ENCODE data around the gene PKD2L1.
"Not testable (repeated sequence)": the region's sequence is repeated elsewhere in the genome, so short reads cannot be mapped to it uniquely, and the experiment has no call there.

PKD2L1 gene

DNA sequence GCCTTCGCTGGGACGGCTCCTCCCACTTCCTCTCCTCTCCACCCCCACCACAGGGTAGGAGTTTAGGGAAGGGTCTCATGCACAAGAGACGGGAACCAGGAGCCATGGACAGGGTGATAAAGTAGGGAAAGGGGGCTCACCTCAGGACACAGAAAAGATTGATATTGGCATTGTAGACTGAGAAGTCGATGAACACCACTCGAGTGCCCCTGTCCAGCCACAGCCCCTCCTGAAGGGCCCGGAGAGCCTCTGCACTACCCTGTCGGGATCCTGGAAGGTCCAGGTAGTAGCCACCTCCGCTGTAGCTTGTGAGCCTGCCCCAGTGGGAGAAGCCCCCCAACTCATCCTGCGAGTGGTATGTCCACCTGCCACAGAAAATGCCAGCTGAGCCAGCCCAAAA is 32.8 kb downstream of the PKD2L1 start:
- CTCF ChIA-PET: interaction anchor here (1.7 kb wide), 1 partner anchor 8 kb away, joined by 3 read pairs; no protein-coding TSS in a partner anchor
- peaks cover 0 to 20% (median 15%) of the 10 kb centered on the region in 5 experiments for H3K27me3 ChIP-seq (replicated peaks in 2 of 5; ENCODE audit: control insufficient read depth in 4 of 5, insufficient read depth in 5 of 5, low read length in 4 of 5)
- no peaks in the 10 kb centered on the region for H3K36me3 ChIP-seq (ENCODE audit: control insufficient read depth in 4 of 4, insufficient read depth in 4 of 4, low read length in 3 of 4)
- H3K4me1 ChIP-seq (ENCODE audit: control extremely low read depth in 1 of 4, control insufficient read depth in 4 of 4, insufficient read depth in 4 of 4, low read length in 3 of 4): no peaks in the 10 kb centered on the region
- 89% methylated on average over 6 of the region's 9 CpGs for WGBS (ENCODE audit: insufficient coverage)
- no peak for DNase-seq
- POLR2A ChIA-PET: interaction anchor here (0.5 kb wide), 1 partner anchor 44 kb away, joined by 5 read pairs; no protein-coding TSS in a partner anchor
- no peaks in the 10 kb centered on the region for H3K9me3 ChIP-seq (ENCODE audit: control extremely low read depth in 1 of 5, control insufficient read depth in 4 of 5, insufficient read depth in 2 of 5, low read depth in 1 of 5, low read length in 4 of 5)
- H3K4me3 ChIP-seq (ENCODE audit: control insufficient read depth in 1 of 7, extremely low read depth in 1 of 7, insufficient read depth in 4 of 7, low read depth in 2 of 7, low read length in 6 of 7): no peak overlapping the region
- H3K27ac ChIP-seq (ENCODE audit: insufficient read depth in 1 of 2, low read depth in 1 of 2, low read length in 2 of 2, poor library complexity in 1 of 2, severe bottlenecking in 2 of 2): no peak overlapping the region

GRCh38 chr10:100293066-100293465 is 37.0 kb downstream of the PKD2L1 start:
- H3K36me3 ChIP-seq (ENCODE audit: control insufficient read depth in 4 of 4, insufficient read depth in 4 of 4, low read length in 3 of 4): no peaks in the 10 kb centered on the region
- H3K9me3 ChIP-seq (ENCODE audit: control extremely low read depth in 1 of 5, control insufficient read depth in 4 of 5, insufficient read depth in 2 of 5, low read depth in 1 of 5, low read length in 4 of 5): no peaks in the 10 kb centered on the region
- no peak overlapping the region for H3K4me3 ChIP-seq (ENCODE audit: control insufficient read depth in 1 of 7, extremely low read depth in 1 of 7, insufficient read depth in 4 of 7, low read depth in 2 of 7, low read length in 6 of 7)
- no peak overlapping the region for H3K27ac ChIP-seq (ENCODE audit: insufficient read depth in 1 of 2, low read depth in 1 of 2, low read length in 2 of 2, poor library complexity in 1 of 2, severe bottlenecking in 2 of 2)
- ChIA-PET CTCF (no interaction called here), POLR2A (no interaction called here)
- DNase-seq: no peak
- H3K4me1 ChIP-seq (ENCODE audit: control extremely low read depth in 1 of 4, control insufficient read depth in 4 of 4, insufficient read depth in 4 of 4, low read length in 3 of 4): peaks cover 0 to 8% (median 0%) of the 10 kb centered on the region in 4 experiments
- peaks cover 0 to 19% (median 10%) of the 10 kb centered on the region in 5 experiments for H3K27me3 ChIP-seq (replicated peaks in 2 of 5; ENCODE audit: control insufficient read depth in 4 of 5, insufficient read depth in 5 of 5, low read length in 4 of 5)

- WGBS (ENCODE audit: insufficient coverage): 100% methylated on average over 4 of the region's 4 CpGs
- CTCF ChIA-PET: interaction anchor here (0.7 to 1.1 kb wide), 3 partner anchors 11 to 1559 kb away, joined by 3 to 4 read pairs (median 4); no protein-coding TSS in a partner anchor
- H3K9me3 ChIP-seq (ENCODE audit: control extremely low read depth in 1 of 5, control insufficient read depth in 4 of 5, insufficient read depth in 2 of 5, low read depth in 1 of 5, low read length in 4 of 5); H3K4me1 ChIP-seq (ENCODE audit: control extremely low read depth in 1 of 4, control insufficient read depth in 4 of 4, insufficient read depth in 4 of 4, low read length in 3 of 4); POLR2A ChIA-PET; H3K27ac ChIP-seq (ENCODE audit: insufficient read depth in 1 of 2, low read depth in 1 of 2, low read length in 2 of 2, poor library complexity in 1 of 2, severe bottlenecking in 2 of 2); H3K4me3 ChIP-seq (ENCODE audit: control insufficient read depth in 1 of 7, extremely low read depth in 1 of 7, insufficient read depth in 4 of 7, low read depth in 2 of 7, low read length in 6 of 7); DNase-seq; H3K36me3 ChIP-seq (ENCODE audit: control insufficient read depth in 4 of 4, insufficient read depth in 4 of 4, low read length in 3 of 4): not testable (repeated sequence)
- H3K27me3 ChIP-seq (replicated peaks in 2 of 5; ENCODE audit: control insufficient read depth in 4 of 5, insufficient read depth in 5 of 5, low read length in 4 of 5): peaks cover 0 to 17% (median 8%) of the 10 kb centered on the region in 5 experiments
These were observed 37.7 kb downstream of the PKD2L1 start for GRCh38 chr10:100292300-100292699.

DNA sequence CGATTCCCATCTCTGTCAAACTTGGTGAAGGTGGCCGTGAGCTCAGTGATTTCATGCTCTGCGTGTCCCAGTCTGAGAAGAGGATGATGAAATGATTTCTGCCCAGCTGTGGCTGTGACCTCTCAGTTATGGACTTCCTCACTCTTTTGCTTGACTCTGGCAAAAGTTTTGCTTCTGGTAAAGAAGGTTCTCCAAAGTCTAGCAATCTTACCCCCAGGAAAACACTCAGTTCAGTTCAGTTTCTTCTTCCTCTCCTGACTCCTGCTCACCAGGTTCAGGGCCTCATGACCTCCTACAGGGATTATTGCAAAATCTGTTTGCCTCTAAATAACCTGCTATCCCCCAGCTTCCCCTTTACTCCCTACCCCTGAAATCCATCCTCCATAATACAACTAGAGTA is 38.7 kb downstream of the PKD2L1 start:
- ChIA-PET CTCF (interaction anchor here (0.9 to 1.1 kb wide), 3 partner anchors 12 to 47 kb away, joined by 3 to 4 read pairs (median 4); no protein-coding TSS in a partner anchor), POLR2A (no interaction called here)
- Histone ChIP-seq H3K9me3 (ENCODE audit: control extremely low read depth in 1 of 5, control insufficient read depth in 4 of 5, insufficient read depth in 2 of 5, low read depth in 1 of 5, low read length in 4 of 5) (no peaks in the 10 kb centered on the region), H3K27me3 (replicated peaks in 2 of 5; ENCODE audit: control insufficient read depth in 4 of 5, insufficient read depth in 5 of 5, low read length in 4 of 5) (peaks cover 0 to 10% (median 4%) of the 10 kb centered on the region in 5 experiments), H3K27ac (ENCODE audit: insufficient read depth in 1 of 2, low read depth in 1 of 2, low read length in 2 of 2, poor library complexity in 1 of 2, severe bottlenecking in 2 of 2) (no peak overlapping the region), H3K4me3 (ENCODE audit: control insufficient read depth in 1 of 7, extremely low read depth in 1 of 7, insufficient read depth in 4 of 7, low read depth in 2 of 7, low read length in 6 of 7) (no peak overlapping the region), H3K36me3 (ENCODE audit: control insufficient read depth in 4 of 4, insufficient read depth in 4 of 4, low read length in 3 of 4) (no peaks in the 10 kb centered on the region), H3K4me1 (ENCODE audit: control extremely low read depth in 1 of 4, control insufficient read depth in 4 of 4, insufficient read depth in 4 of 4, low read length in 3 of 4) (peaks cover 0 to 13% (median 6%) of the 10 kb centered on the region in 4 experiments)
- 93% methylated on average over 3 of the region's 3 CpGs for WGBS (ENCODE audit: insufficient coverage)
- no peak for DNase-seq

DNA sequence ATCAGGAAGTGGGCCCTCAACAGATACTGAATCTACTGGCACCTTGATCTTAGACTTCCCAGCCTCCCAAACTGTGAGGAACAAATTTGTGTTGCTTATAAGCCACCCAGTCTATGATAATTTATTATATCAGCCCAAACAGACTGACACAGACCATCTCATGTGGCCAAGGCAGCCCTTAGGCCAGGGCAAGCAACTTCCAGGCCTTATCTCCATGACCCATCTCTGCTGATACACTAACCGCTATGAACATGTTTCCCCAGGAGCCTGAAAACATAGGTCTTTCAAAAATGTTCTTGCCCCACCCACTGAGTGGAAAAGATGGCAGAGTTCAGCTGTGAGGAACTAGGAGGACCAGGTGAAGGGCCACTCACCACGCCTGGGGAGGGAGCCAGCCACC is 40.4 kb downstream of the PKD2L1 start:
- 93% methylated on average over 1 of the region's 2 CpGs for WGBS (ENCODE audit: insufficient coverage)
- no peak for DNase-seq
- Histone ChIP-seq H3K4me1 (ENCODE audit: control extremely low read depth in 1 of 4, control insufficient read depth in 4 of 4, insufficient read depth in 4 of 4, low read length in 3 of 4) (peaks cover 4 to 24% (median 16%) of the 10 kb centered on the region in 4 experiments), H3K36me3 (ENCODE audit: control insufficient read depth in 4 of 4, insufficient read depth in 4 of 4, low read length in 3 of 4) (no peaks in the 10 kb centered on the region), H3K27ac (ENCODE audit: insufficient read depth in 1 of 2, low read depth in 1 of 2, low read length in 2 of 2, poor library complexity in 1 of 2, severe bottlenecking in 2 of 2) (no peak overlapping the region), H3K9me3 (ENCODE audit: control extremely low read depth in 1 of 5, control insufficient read depth in 4 of 5, insufficient read depth in 2 of 5, low read depth in 1 of 5, low read length in 4 of 5) (no peaks in the 10 kb centered on the region), H3K4me3 (ENCODE audit: control insufficient read depth in 1 of 7, extremely low read depth in 1 of 7, insufficient read depth in 4 of 7, low read depth in 2 of 7, low read length in 6 of 7) (no peak overlapping the region), H3K27me3 (replicated peaks in 2 of 5; ENCODE audit: control insufficient read depth in 4 of 5, insufficient read depth in 5 of 5, low read length in 4 of 5) (peaks cover 0 to 4% (median 0%) of the 10 kb centered on the region in 5 experiments)
- ChIA-PET CTCF (interaction anchor here (0.9 to 1.1 kb wide), 2 partner anchors 8 to 15 kb away, joined by 3 read pairs; no protein-coding TSS in a partner anchor), POLR2A (no interaction called here)

- DNase-seq: no peak
- no peak overlapping the region for H3K27ac ChIP-seq (ENCODE audit: insufficient read depth in 1 of 2, low read depth in 1 of 2, low read length in 2 of 2, poor library complexity in 1 of 2, severe bottlenecking in 2 of 2)
- CTCF ChIA-PET: interaction anchor here (0.7 to 1.6 kb wide), 3 partner anchors 9 to 23 kb away, joined by 3 to 4 read pairs (median 3); no protein-coding TSS in a partner anchor
- H3K9me3 ChIP-seq (ENCODE audit: control extremely low read depth in 1 of 5, control insufficient read depth in 4 of 5, insufficient read depth in 2 of 5, low read depth in 1 of 5, low read length in 4 of 5): no peaks in the 10 kb centered on the region
- POLR2A ChIA-PET: no interaction called here
- peaks cover 0 to 3% (median 0%) of the 10 kb centered on the region in 5 experiments for H3K27me3 ChIP-seq (replicated peaks in 2 of 5; ENCODE audit: control insufficient read depth in 4 of 5, insufficient read depth in 5 of 5, low read length in 4 of 5)
- WGBS (ENCODE audit: insufficient coverage): 90% methylated on average over 2 of the region's 5 CpGs
- peaks cover 4 to 24% (median 16%) of the 10 kb centered on the region in 4 experiments for H3K4me1 ChIP-seq (ENCODE audit: control extremely low read depth in 1 of 4, control insufficient read depth in 4 of 4, insufficient read depth in 4 of 4, low read length in 3 of 4)
- H3K4me3 ChIP-seq (ENCODE audit: control insufficient read depth in 1 of 7, extremely low read depth in 1 of 7, insufficient read depth in 4 of 7, low read depth in 2 of 7, low read length in 6 of 7): no peak overlapping the region
- peaks cover 0 to 6% (median 0%) of the 10 kb centered on the region in 4 experiments for H3K36me3 ChIP-seq (ENCODE audit: control insufficient read depth in 4 of 4, insufficient read depth in 4 of 4, low read length in 3 of 4)
These were observed 41.8 kb downstream of the PKD2L1 start for GRCh38 chr10:100288196-100288595.

DNA sequence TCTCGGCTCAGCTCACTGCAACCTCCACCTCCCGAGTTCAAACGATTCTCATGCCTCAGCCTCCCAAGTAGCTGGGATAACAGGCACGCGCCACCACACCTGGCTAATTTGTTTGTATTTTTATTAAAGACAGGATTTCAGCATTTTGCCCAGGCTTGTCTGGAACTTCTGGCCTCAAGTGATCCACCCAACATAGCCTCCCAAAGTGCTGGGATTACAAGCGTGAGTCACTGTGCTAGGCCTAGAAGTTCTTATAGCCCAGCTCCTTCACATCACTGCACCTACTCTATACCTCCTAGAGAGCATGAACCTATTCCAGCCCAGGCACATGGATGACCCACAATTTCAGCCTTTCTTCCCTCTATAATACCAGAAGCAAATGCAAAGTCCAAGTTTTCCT is 42.3 kb downstream of the PKD2L1 start:
- Histone ChIP-seq H3K4me1 (ENCODE audit: control extremely low read depth in 1 of 4, control insufficient read depth in 4 of 4, insufficient read depth in 4 of 4, low read length in 3 of 4) (peaks cover 4 to 24% (median 16%) of the 10 kb centered on the region in 4 experiments), H3K9me3 (ENCODE audit: control extremely low read depth in 1 of 5, control insufficient read depth in 4 of 5, insufficient read depth in 2 of 5, low read depth in 1 of 5, low read length in 4 of 5) (no peaks in the 10 kb centered on the region), H3K4me3 (ENCODE audit: control insufficient read depth in 1 of 7, extremely low read depth in 1 of 7, insufficient read depth in 4 of 7, low read depth in 2 of 7, low read length in 6 of 7) (no peak overlapping the region), H3K27ac (ENCODE audit: insufficient read depth in 1 of 2, low read depth in 1 of 2, low read length in 2 of 2, poor library complexity in 1 of 2, severe bottlenecking in 2 of 2) (no peak overlapping the region), H3K36me3 (ENCODE audit: control insufficient read depth in 4 of 4, insufficient read depth in 4 of 4, low read length in 3 of 4) (peaks cover 0 to 10% (median 0%) of the 10 kb centered on the region in 4 experiments), H3K27me3 (replicated peaks in 2 of 5; ENCODE audit: control insufficient read depth in 4 of 5, insufficient read depth in 5 of 5, low read length in 4 of 5) (no peaks in the 10 kb centered on the region)
- CTCF ChIA-PET: interaction anchor here (0.7 to 1.6 kb wide), 3 partner anchors 18 to 29 kb away, joined by 3 read pairs; no protein-coding TSS in a partner anchor
- no peak for DNase-seq
- 100% methylated on average over 2 of the region's 6 CpGs for WGBS (ENCODE audit: insufficient coverage)
- POLR2A ChIA-PET: interaction anchor here (1.1 kb wide), 1 partner anchor 21 kb away, joined by 3 read pairs; no protein-coding TSS in a partner anchor

All from common myeloid progenitor, CD34-positive (primary cell).